ENCODE measurements around the gene KIF14. TPM values are rescaled to one million over a fixed set of nuclear protein-coding genes. Genes with fewer than 3 reads are reported as not detected.

The KIF14 gene
- total and polyA plus RNA-seq, 2 of the 8 experiments (the other 6 are each of a cell fraction or from before 2014, with no cell fraction given), result 2.6 to 23.3 TPM

- no peak for TF ChIP-seq CHD7 (IDR thresholded peaks at IDR 0.05; ENCODE audit: insufficient replicate concordance, low read length)
Observed at GRCh38 chr1:200610846-200611245, 9.7 kb downstream of the KIF14 start (continued).

All from H1 (cell line).